GM18499 (cell line): ENCODE data around the gene DUSP18.
"Not testable (repeated sequence)": the region's sequence is repeated elsewhere in the genome, so short reads cannot be mapped to it uniquely, and the experiment has no call there.

Experiments used
- ATAC-seq: cut with Tn5 transposase; IDR thresholded peaks from one replicate; pipeline ENCODE4 v1.9.1; 2021; ENCODE audit warnings: moderate number of reproducible peaks; ENCODE audit not compliant: insufficient read depth, unreplicated experiment

DUSP18 gene

GRCh38 chr22:30667494-30668385 is at the start of gene DUSP18:
Gene DUSP18, minus strand, starts transcription at chr22:30667875. Its CDS starts 3,872 bp downstream, at chr22:30664003.
- ATAC-seq: peak; percentile 59

- no peak for ATAC-seq
Measured at GRCh38 chr22:30714062-30714461, 46.4 kb upstream of the DUSP18 start.

- ATAC-seq: no peak
Measured at GRCh38 chr22:30712094-30712493, 44.4 kb upstream of the DUSP18 start.

GRCh38 chr22:30709980-30710379 is 42.3 kb upstream of the DUSP18 start:
- not testable (repeated sequence) for ATAC-seq

- ATAC-seq: peak; percentile 72
Measured at GRCh38 chr22:30705710-30706651, 38.3 kb upstream of the DUSP18 start.

GRCh38 chr22:30704978-30705377 is 37.3 kb upstream of the DUSP18 start:
- no peak for ATAC-seq

- ATAC-seq: no peak
Measured at GRCh38 chr22:30702856-30703255, 35.2 kb upstream of the DUSP18 start.

GRCh38 chr22:30701872-30702271 is 34.2 kb upstream of the DUSP18 start:
- no peak for ATAC-seq

GRCh38 chr22:30697975-30698374 is 30.3 kb upstream of the DUSP18 start:
- no peak for ATAC-seq

- no peak for ATAC-seq
Measured at GRCh38 chr22:30695871-30696655, 28.4 kb upstream of the DUSP18 start.

GRCh38 chr22:30695351-30695851 is 27.7 kb upstream of the DUSP18 start:
- ATAC-seq: no peak

- no peak for ATAC-seq
Measured at GRCh38 chr22:30694640-30695350, 27.1 kb upstream of the DUSP18 start, which contains the start of gene OSBP2. Gene OSBP2, plus strand, starts transcription at chr22:30694874. Its CDS starts 36 bp downstream, at chr22:30694910.

GRCh38 chr22:30694171-30694639 is 26.5 kb upstream of the DUSP18 start:
- no peak for ATAC-seq

- ATAC-seq: no peak
Measured at GRCh38 chr22:30691204-30691603, 23.5 kb upstream of the DUSP18 start.

GRCh38 chr22:30689622-30690021 is 21.9 kb upstream of the DUSP18 start:
- no peak for ATAC-seq

GRCh38 chr22:30687358-30687757 is 19.7 kb upstream of the DUSP18 start:
- ATAC-seq: no peak

- ATAC-seq: no peak
Measured at GRCh38 chr22:30685178-30685577, 17.5 kb upstream of the DUSP18 start.

GRCh38 chr22:30681831-30682230 is 14.2 kb upstream of the DUSP18 start:
- no peak for ATAC-seq
